Measurements from ENCODE around the gene PRR30.
"Not testable (repeated sequence)": the region's sequence is repeated elsewhere in the genome, so short reads cannot be mapped to it uniquely, and the experiment has no call there.

GRCh38 chr2:27175781-27176180 lies 36.6 kb upstream of the PRR30 start:
- not testable (repeated sequence) for TF ChIP-seq MYC (IDR thresholded peaks at IDR 0.05; ENCODE audit: insufficient read depth, insufficient read length, insufficient replicate concordance, low read length, severe bottlenecking); CTCF (IDR thresholded peaks at IDR 0.05 in 2 of 3, conservative IDR thresholded peaks at IDR 0.05 in 1 of 3; ENCODE audit: control insufficient read depth in 2 of 3, extremely low read depth in 1 of 3, insufficient read depth in 1 of 3, low read depth in 3 of 3, low read length in 3 of 3); RELA (IDR thresholded peaks at IDR 0.05; ENCODE audit: borderline replicate concordance, partially characterized antibody); POLR2A (IDR thresholded peaks at IDR 0.05; ENCODE audit: low read depth, low read length); RAD21 (IDR thresholded peaks at IDR 0.05; ENCODE audit: insufficient read depth, low read depth, low read length); PKNOX1 (IDR thresholded peaks at IDR 0.05); ESRRA (IDR thresholded peaks at IDR 0.05; ENCODE audit: low read length); RFX5 (IDR thresholded peaks at IDR 0.05; ENCODE audit: low read depth, low read length); SIN3A (IDR thresholded peaks at IDR 0.05; ENCODE audit: low read depth, low read length)

All from GM12878 (cell line).